Heart right ventricle (tissue), 16 donors: ENCODE measurements around the gene DPYSL3. TPM values are rescaled to one million over a fixed set of nuclear protein-coding genes. Genes with fewer than 3 reads are reported as not detected.
A peak's percentile ranks its signal among the peaks of the same experiment; 100 is the strongest.

Experiments used
- ATAC-seq, 8 donors: fragments of 200-7000 bp; cut with Tn5 transposase; one replicate each; pipeline ENCODE4 v1.9.1; 2020; ENCODE audit warnings: mild to moderate bottlenecking in 8 of 8, moderate library complexity in 8 of 8, moderate number of reproducible peaks in 1 of 8
- DNase-seq, 2 donors: peaks; one replicate each; pipeline ENCODE4 v3.0.0-alpha.2; 2020
- H3K27ac ChIP-seq, 10 donors: fragments of 200-600 bp; sonication (generic) in 2 of 10; one replicate each; pipeline versions ENCODE4 v1.5.0 to v1.8.0; 2020 to 2022; ENCODE audit warnings: mild to moderate bottlenecking in 3 of 10
- H3K27me3 ChIP-seq, 7 donors: fragments of 200-600 bp; one replicate each; pipeline ENCODE4 v1.8.0; 2021 to 2022; ENCODE audit warnings: mild to moderate bottlenecking in 2 of 7
- H3K36me3 ChIP-seq, 9 donors: fragments of 200-600 bp; sonication (generic) in 1 of 9; one replicate each; pipeline versions ENCODE4 v1.5.0 to v1.8.0; 2020 to 2022; ENCODE audit warnings: mild to moderate bottlenecking in 2 of 9
- H3K4me1 ChIP-seq, 9 donors: fragments of 200-600 bp; sonication (generic) in 1 of 9; one replicate each; pipeline versions ENCODE4 v1.5.0 to v1.8.0; 2020 to 2022; ENCODE audit warnings: mild to moderate bottlenecking in 4 of 9
- H3K4me3 ChIP-seq, 10 donors: fragments of 200-600 bp; sonication (generic) in 2 of 10; one replicate each; pipeline versions ENCODE4 v1.5.0 to v1.8.0; 2020 to 2022; ENCODE audit warnings: mild to moderate bottlenecking in 7 of 10, moderate library complexity in 2 of 10
- H3K9me3 ChIP-seq, 11 donors: fragments of 200-600 bp in 10 of 11; sonication (generic) in 2 of 11; one replicate each; pipeline versions ENCODE4 v1.5.0 to v1.8.0; 2013 to 2022; ENCODE audit warnings: mild to moderate bottlenecking in 2 of 11, control low read depth in 1 of 11, moderate library complexity in 1 of 11
- WGBS, 2 donors: extraction: QIAGEN DNeasy Blood & Tissue Kit; methylation state at CpG; one replicate each; pipeline ENCODE4 v1.1.7; 2013; ENCODE audit warnings: inconsistent platforms in 1 of 2; 5-methylcytosine and 5-hydroxymethylcytosine counted together
- intact Hi-C, 10 donors: fragments of 100-400 bp; cut with DNase I; formaldehyde crosslinking; loops; one replicate each; pipeline versions ENCODE4 v1.11.1 to v1.14.2; 2022
- polyA plus RNA-seq, 2 donors: library from polyadenylated mRNA; stranded (reverse); fragments of 200-250 nt; gene quantifications; one replicate each; pipeline ENCODE4 v1.2.3, GENCODE V29; 2013
- total RNA-seq, 10 donors: library from RNA; stranded (reverse); fragmentation: NEBNext Ultra II Directional in 3 of 10; extraction: Animal tissue kit (Norgen Biotek cat#: 25700) in 3 of 10; gene quantifications; one replicate each; pipeline versions ENCODE4 v1.2.1 to v1.2.4, GENCODE V29; 2021 to 2023
- TF ChIP-seq, protein P1 (sequence below), 9 donors: fragments of 200-600 bp; sonication (generic) in 2 of 9; IDR thresholded peaks; one replicate each; pipeline versions ENCODE4 v1.5.0 to v1.8.0; 2021 to 2022; ENCODE audit warnings: antibody characterized with exemption in 9 of 9, mild to moderate bottlenecking in 5 of 9, moderate library complexity in 1 of 9
- donor health status: Arrhythmogenic right ventricular cardiomyopathy.
- donor health status: ischemic (EF 13 %, LVEDD 7.1; RV severe dilation, severe dysfunction).
- donor health status: healthy with polysubstance abuse.
- donor health status: DM: no; HTN: yes; CAD: no.
- donor health status: DM: no; HTN: no; CAD: no.
- donor health status: ischemic (EF 25% LVEDD 6.9; RV normal size, moderate dysfunction).
- donor health status: ischemic (EF 25% LVEDD 5.7; RV mildly dilated, moderate dysfunction).
- donor health status: healthy.
- donor health status: DM: yes; HTN: yes; CAD: no.
- donor health status: Ischemic cardiomyopathy.
- donor health status: ischemic (EF 35%, LVEDD 5.7; RV mildly dilated, moderate dysfunction).
- donor health status: nonischemic (EF 11% LVEDD 7.7; RV severe dilation, severe dysfunction).
- donor health status: DM: yes; HTN: yes; CAD: no.
- donor health status: PGD.
- donor health status: ischemic (EF 29% LVEDD 5.4; RV normal size, mild dysfunction).
- donor health status: nonischemic (EF 23%, LVEDD 6.1; RV moderate dilation, normal function).

DPYSL3 gene
- total and polyA plus RNA-seq, 12 donors: 15.2 to 27.4 (median 20.3) TPM

DNA sequence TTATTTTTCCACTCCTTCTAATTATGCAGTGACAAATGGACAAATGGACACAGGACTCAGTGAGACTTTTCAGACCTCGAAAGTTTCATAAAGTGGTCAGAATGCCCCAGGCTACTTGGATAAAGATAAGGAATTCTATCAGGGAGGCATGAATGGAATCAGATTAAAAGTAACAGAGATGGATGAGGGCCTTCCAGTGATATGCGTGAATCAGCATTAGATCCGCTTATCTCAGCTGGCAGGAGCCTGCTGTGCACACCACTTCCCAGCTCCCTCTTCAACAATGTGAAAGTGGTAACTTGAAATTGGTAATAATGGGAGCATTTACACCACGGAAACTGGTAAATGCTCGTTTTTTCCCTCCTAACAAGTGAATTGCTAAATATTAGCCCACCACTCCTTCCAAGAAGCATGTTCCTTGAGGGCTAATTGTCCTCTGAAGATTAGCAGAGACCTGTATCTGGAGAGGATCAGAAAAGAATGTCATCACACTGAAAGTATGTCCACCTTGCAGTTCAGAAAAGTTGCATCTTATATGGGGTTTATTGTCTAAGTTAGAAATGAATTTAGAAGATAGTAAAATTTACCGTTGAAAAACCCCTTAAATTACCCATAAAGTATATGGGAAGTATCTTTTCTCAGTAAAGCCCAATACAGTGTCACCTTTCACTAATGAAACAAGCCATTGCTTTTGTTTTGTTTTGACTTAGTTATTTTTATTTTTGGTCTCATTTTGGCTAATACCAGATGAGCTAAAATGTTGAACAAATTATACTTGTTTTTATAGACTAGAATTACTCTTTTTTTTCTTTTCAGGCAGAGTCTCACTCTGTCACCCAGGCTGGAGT is 125.3 kb downstream of the DPYSL3 start:
- no peaks in the 10 kb centered on the region for H3K27me3 ChIP-seq
- no peak overlapping the region for H3K4me3 ChIP-seq
- intact Hi-C loops: loop anchor here in 1 of 10 donors (10.0 kb wide), 1 partner anchor 180 kb away; no protein-coding TSS in a partner anchor
- 66 to 72% methylated on average over 6 of the region's 6 CpGs for WGBS, 2 donors
- no peaks in the 10 kb centered on the region for H3K4me1 ChIP-seq
- TF ChIP-seq, protein P1, sequence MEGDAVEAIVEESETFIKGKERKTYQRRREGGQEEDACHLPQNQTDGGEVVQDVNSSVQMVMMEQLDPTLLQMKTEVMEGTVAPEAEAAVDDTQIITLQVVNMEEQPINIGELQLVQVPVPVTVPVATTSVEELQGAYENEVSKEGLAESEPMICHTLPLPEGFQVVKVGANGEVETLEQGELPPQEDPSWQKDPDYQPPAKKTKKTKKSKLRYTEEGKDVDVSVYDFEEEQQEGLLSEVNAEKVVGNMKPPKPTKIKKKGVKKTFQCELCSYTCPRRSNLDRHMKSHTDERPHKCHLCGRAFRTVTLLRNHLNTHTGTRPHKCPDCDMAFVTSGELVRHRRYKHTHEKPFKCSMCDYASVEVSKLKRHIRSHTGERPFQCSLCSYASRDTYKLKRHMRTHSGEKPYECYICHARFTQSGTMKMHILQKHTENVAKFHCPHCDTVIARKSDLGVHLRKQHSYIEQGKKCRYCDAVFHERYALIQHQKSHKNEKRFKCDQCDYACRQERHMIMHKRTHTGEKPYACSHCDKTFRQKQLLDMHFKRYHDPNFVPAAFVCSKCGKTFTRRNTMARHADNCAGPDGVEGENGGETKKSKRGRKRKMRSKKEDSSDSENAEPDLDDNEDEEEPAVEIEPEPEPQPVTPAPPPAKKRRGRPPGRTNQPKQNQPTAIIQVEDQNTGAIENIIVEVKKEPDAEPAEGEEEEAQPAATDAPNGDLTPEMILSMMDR (IDR thresholded peaks at IDR 0.05): no peak
- no peaks in the 10 kb centered on the region for H3K9me3 ChIP-seq
- DNase-seq (no peak), ATAC-seq (no peak)
- no peak overlapping the region for H3K27ac ChIP-seq
- H3K36me3 ChIP-seq: no peaks in the 10 kb centered on the region

DNA sequence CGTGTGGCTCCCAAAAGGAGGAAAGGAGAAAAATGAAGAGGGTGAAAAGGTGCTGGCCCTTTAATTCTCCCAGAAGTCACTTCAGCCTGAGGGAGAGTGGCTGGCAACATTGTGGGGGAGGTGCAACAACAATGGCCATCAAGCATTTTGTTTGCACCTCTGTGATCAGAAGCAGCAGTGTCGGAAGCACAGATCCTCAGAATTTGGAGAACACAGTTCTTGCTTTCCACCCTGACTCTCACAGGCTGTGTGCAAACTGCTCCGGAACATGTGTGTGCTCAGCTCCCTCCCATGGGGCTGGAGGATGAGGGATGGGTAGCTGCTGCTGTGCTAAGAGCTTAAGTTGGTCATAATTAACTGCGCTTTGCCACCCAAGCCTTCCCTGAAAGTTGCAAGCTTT is 127.1 kb downstream of the DPYSL3 start:
- peak overlapping the region in 8 of 10 donors; percentile 23 to 45 (median 38) for H3K4me3 ChIP-seq
- no peaks in the 10 kb centered on the region for H3K27me3 ChIP-seq
- DNase-seq (no peak), ATAC-seq (peak in 6 of 8 donors; percentile 12 to 71 (median 42))
- H3K9me3 ChIP-seq: peaks cover 0 to 10% (median 0%) of the 10 kb centered on the region in 11 donors
- 46 to 60% methylated on average over 4 of the region's 4 CpGs for WGBS, 2 donors
- H3K4me1 ChIP-seq: no peaks in the 10 kb centered on the region
- H3K27ac ChIP-seq: peak overlapping the region in 4 of 10 donors; percentile 7 to 19 (median 16)
- H3K36me3 ChIP-seq: no peaks in the 10 kb centered on the region
- intact Hi-C loops: loop anchor here in 1 of 10 donors (10.0 kb wide), 1 partner anchor 182 kb away; no protein-coding TSS in a partner anchor
- TF ChIP-seq, protein P1 (IDR thresholded peaks at IDR 0.05): no peak

DNA sequence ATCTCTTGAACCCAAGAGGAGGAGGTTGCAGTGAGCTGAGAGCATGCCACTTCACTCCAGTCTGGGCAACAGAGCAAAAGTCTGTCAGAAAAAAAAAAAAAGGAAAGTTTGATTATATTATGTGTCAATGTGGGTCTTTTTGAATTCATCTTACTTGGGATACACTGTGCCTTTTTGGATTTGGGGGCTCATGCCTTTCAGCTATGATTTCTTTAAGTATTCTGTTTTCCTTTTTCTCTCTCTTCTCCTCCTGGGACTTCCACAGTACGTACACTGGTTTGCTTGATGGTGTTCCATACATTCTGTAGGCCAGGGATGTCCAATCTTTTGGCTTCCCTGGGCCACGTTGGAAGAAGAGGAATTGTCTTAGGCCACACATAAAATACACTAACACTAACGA is 128.3 kb downstream of the DPYSL3 start:
- ATAC-seq: no peak
- intact Hi-C loops: loop anchor here in 1 of 10 donors (10.0 kb wide), 1 partner anchor 183 kb away; no protein-coding TSS in a partner anchor

DNA sequence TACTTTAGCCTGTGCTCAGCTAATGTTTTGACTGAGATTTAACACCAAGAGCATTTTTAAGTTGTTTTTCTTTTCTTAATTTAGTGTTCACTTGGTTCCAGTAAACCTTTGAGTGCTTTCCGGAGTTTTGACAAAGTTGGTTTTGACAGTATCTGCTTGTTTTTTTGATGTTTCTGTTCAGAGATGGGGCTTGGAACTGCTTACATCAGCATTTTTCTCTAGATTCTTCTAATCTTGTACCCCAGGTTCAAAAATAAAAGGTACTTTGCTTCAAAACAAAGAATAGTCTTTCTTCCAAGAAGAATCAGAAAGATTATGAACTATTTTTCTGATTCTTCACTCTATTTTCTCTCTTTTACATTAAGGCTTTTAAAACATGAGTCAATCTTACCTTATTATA is 132.2 kb downstream of the DPYSL3 start:
- DNase-seq (no peak), ATAC-seq (no peak)
- H3K36me3 ChIP-seq: no peaks in the 10 kb centered on the region
- peaks cover 0 to 10% (median 0%) of the 10 kb centered on the region in 11 donors for H3K9me3 ChIP-seq
- H3K27me3 ChIP-seq: no peaks in the 10 kb centered on the region
- WGBS, 2 donors: 93% methylated on average over 1 of the region's 1 CpG
- H3K4me1 ChIP-seq: no peaks in the 10 kb centered on the region
- H3K27ac ChIP-seq: no peak overlapping the region
- no peak overlapping the region for H3K4me3 ChIP-seq
- TF ChIP-seq, protein P1 (IDR thresholded peaks at IDR 0.05): no peak
- intact Hi-C loops: no loop called here

More for the DNA sequence above, 128.3 kb downstream of the DPYSL3 start:
- Histone ChIP-seq H3K27me3 (no peaks in the 10 kb centered on the region), H3K9me3 (peaks cover 0 to 10% (median 0%) of the 10 kb centered on the region in 11 donors), H3K4me1 (no peaks in the 10 kb centered on the region), H3K4me3 (no peak overlapping the region), H3K36me3 (no peaks in the 10 kb centered on the region), H3K27ac (no peak overlapping the region)
- WGBS, 2 donors: 89 to 90% methylated on average over 3 of the region's 3 CpGs
- TF ChIP-seq, protein P1 (IDR thresholded peaks at IDR 0.05): no peak
- DNase-seq: no peak
